Trophoblast cell (in vitro differentiated cells and primary cell): Measurements from ENCODE around the gene MARK4.

Experiments
- DNase-seq, 2 donors: peaks; one replicate each; pipeline ENCODE4 v3.0.0-alpha.2; 2016
- H2AFZ ChIP-seq: 2 replicates; pipeline ENCODE4 v1.6.1; 2013; ENCODE audit warnings: low read length, moderate library complexity, mild to moderate bottlenecking; ENCODE audit not compliant: insufficient read depth, poor library complexity
- H2AK5ac ChIP-seq: 2 replicates; pipeline ENCODE4 v1.6.1; 2013; ENCODE audit warnings: mild to moderate bottlenecking, low read length
- H2BK120ac ChIP-seq: 2 replicates; pipeline ENCODE4 v1.6.1; 2013; ENCODE audit warnings: low read length, mild to moderate bottlenecking, moderate library complexity; ENCODE audit not compliant: insufficient read depth, poor library complexity
- H2BK12ac ChIP-seq: 2 replicates; pipeline ENCODE4 v1.6.1; 2013; ENCODE audit warnings: mild to moderate bottlenecking, low read length, moderate library complexity
- H2BK5ac ChIP-seq: 2 replicates; pipeline ENCODE4 v1.6.1; 2013; ENCODE audit warnings: low read length, low read depth, moderate library complexity, mild to moderate bottlenecking; ENCODE audit not compliant: poor library complexity
- H3K14ac ChIP-seq: 2 replicates; pipeline ENCODE4 v1.6.1; 2013; ENCODE audit warnings: mild to moderate bottlenecking, low read length
- H3K18ac ChIP-seq: 2 replicates; pipeline ENCODE4 v1.6.1; 2013; ENCODE audit warnings: mild to moderate bottlenecking, low read length
- H3K23ac ChIP-seq: 2 replicates; pipeline ENCODE4 v1.6.1; 2013; ENCODE audit warnings: low read length
- H3K27ac ChIP-seq: 2 replicates; pipeline ENCODE4 v1.5.1; 2013; ENCODE audit warnings: low read depth, mild to moderate bottlenecking, inconsistent platforms, low read length, moderate library complexity
- H3K27me3 ChIP-seq: 2 replicates; pipeline ENCODE4 v1.6.1; 2013; ENCODE audit warnings: inconsistent platforms, mild to moderate bottlenecking, low read length, moderate library complexity; ENCODE audit not compliant: insufficient read depth
- H3K36me3 ChIP-seq, 2 experiments: 1 replicate in 1 of 2; 2 replicates in 1 of 2; pipeline ENCODE4 v1.6.1; 2013; ENCODE audit warnings: low read length in 2 of 2, mild to moderate bottlenecking in 2 of 2, moderate library complexity in 1 of 2; ENCODE audit not compliant: insufficient read depth in 2 of 2, control insufficient read depth in 1 of 2
- H3K4ac ChIP-seq: 2 replicates; pipeline ENCODE4 v1.6.1; 2013; ENCODE audit warnings: low read depth, mild to moderate bottlenecking, low read length, moderate library complexity
- H3K4me1 ChIP-seq, 2 experiments: 1 replicate in 1 of 2; 2 replicates in 1 of 2; pipeline ENCODE4 v1.6.1; 2013; ENCODE audit warnings: low read length in 2 of 2, mild to moderate bottlenecking in 2 of 2, moderate library complexity in 1 of 2; ENCODE audit not compliant: insufficient read depth in 2 of 2, control insufficient read depth in 1 of 2
- H3K4me2 ChIP-seq: 2 replicates; pipeline ENCODE4 v1.6.1; 2013; ENCODE audit warnings: inconsistent platforms, mild to moderate bottlenecking, low read length, moderate library complexity
- H3K4me3 ChIP-seq: 2 replicates; pipeline ENCODE4 v1.5.1; 2013; ENCODE audit warnings: mild to moderate bottlenecking, low read depth, low read length, inconsistent platforms
- H3K79me1 ChIP-seq: one replicate; pipeline ENCODE4 v1.6.1; 2013; ENCODE audit warnings: low read length
- H3K79me2 ChIP-seq: 2 replicates; pipeline ENCODE4 v1.6.1; 2013; ENCODE audit warnings: low read length, mild to moderate bottlenecking; ENCODE audit not compliant: control insufficient read depth, insufficient read depth, poor library complexity
- H3K9ac ChIP-seq: 2 replicates; pipeline ENCODE4 v1.6.1; 2013; ENCODE audit warnings: mild to moderate bottlenecking, low read length
- H3K9me3 ChIP-seq: 2 replicates; pipeline ENCODE4 v1.6.1; 2013; ENCODE audit warnings: low read depth, mild to moderate bottlenecking, control low read depth, inconsistent platforms, low read length; ENCODE audit not compliant: insufficient read depth
- H4K12ac ChIP-seq: 2 replicates; pipeline ENCODE4 v1.6.1; 2013; ENCODE audit warnings: low read depth, mild to moderate bottlenecking, low read length, moderate library complexity
- H4K8ac ChIP-seq: 2 replicates; pipeline ENCODE4 v1.6.1; 2013; ENCODE audit warnings: low read depth, mild to moderate bottlenecking, low read length, moderate library complexity
- H4K91ac ChIP-seq: one replicate; pipeline ENCODE4 v1.6.1; 2013; ENCODE audit warnings: low read depth, mild to moderate bottlenecking, low read length, moderate library complexity
- WGBS: extraction: QIAGEN DNeasy Blood & Tissue Kit; methylation state at CpG from one replicate; pipeline ENCODE4 v1.1.7; 2013; ENCODE audit warnings: missing lambda C conversion rate; ENCODE audit not compliant: insufficient read length, insufficient coverage; ENCODE audit errors: extremely low coverage; 5-methylcytosine and 5-hydroxymethylcytosine counted together

The MARK4 gene

GRCh38 chr19:45350477-45351058, 99.5 kb downstream of the MARK4 start:
- Histone ChIP-seq H3K36me3 (peaks cover 55 to 64% of the 10 kb centered on the region in 2 experiments), H3K9me3 (peaks cover 6% of the 10 kb centered on the region), H3K14ac (no peak overlapping the region), H2BK12ac (no peak overlapping the region), H3K4ac (no peak overlapping the region), H3K27me3 (no peaks in the 10 kb centered on the region), H3K4me3 (no peak overlapping the region), H2BK120ac (no peak overlapping the region), H2BK5ac (no peak overlapping the region), H3K79me1 (no peaks in the 10 kb centered on the region), H3K27ac (no peak overlapping the region), H2AK5ac (no peak overlapping the region), H3K4me2 (no peak overlapping the region), H3K23ac (no peak overlapping the region), H4K8ac (no peak overlapping the region), H3K18ac (no peak overlapping the region), H3K4me1 (no peaks in the 10 kb centered on the region), H2AFZ (no peak overlapping the region), H3K79me2 (no peaks in the 10 kb centered on the region), H3K9ac (no peak overlapping the region), H4K91ac (no peak overlapping the region), H4K12ac (no peak overlapping the region)
- DNase-seq: no peak
- no CpG with 5 or more reads among the region's 17 CpGs for WGBS

- no CpG with 5 or more reads among the region's 13 CpGs for WGBS
- H4K91ac ChIP-seq: no peak overlapping the region
These were observed 100.4 kb downstream of the MARK4 start for GRCh38 chr19:45351401-45351952.

GRCh38 chr19:45352062-45352461, 101.0 kb downstream of the MARK4 start:
- no peak overlapping the region for H4K12ac ChIP-seq
- no peak overlapping the region for H3K18ac ChIP-seq
- H3K9ac ChIP-seq: no peak overlapping the region
- no peak overlapping the region for H3K23ac ChIP-seq
- WGBS: no CpG with 5 or more reads among the region's 15 CpGs
- H2BK5ac ChIP-seq: no peak overlapping the region
- H3K27ac ChIP-seq: no peak overlapping the region
- H4K8ac ChIP-seq: no peak overlapping the region
- no peaks in the 10 kb centered on the region for H3K4me1 ChIP-seq
- no peak overlapping the region for H4K91ac ChIP-seq
- H2AFZ ChIP-seq: no peak overlapping the region
- no peak for DNase-seq
- peaks cover 4% of the 10 kb centered on the region for H3K9me3 ChIP-seq
- H3K4ac ChIP-seq: no peak overlapping the region
- H3K36me3 ChIP-seq: peaks cover 68 to 77% of the 10 kb centered on the region in 2 experiments
- H3K79me2 ChIP-seq: no peaks in the 10 kb centered on the region
- H2AK5ac ChIP-seq: no peak overlapping the region
- H2BK12ac ChIP-seq: no peak overlapping the region
- no peaks in the 10 kb centered on the region for H3K79me1 ChIP-seq
- peak overlapping the region; percentile 7 for H3K4me3 ChIP-seq
- no peaks in the 10 kb centered on the region for H3K27me3 ChIP-seq
- H3K4me2 ChIP-seq: no peak overlapping the region
- no peak overlapping the region for H2BK120ac ChIP-seq
- no peak overlapping the region for H3K14ac ChIP-seq

More at GRCh38 chr19:45351401-45351952, 100.4 kb downstream of the MARK4 start:
- no peak overlapping the region for H2BK12ac ChIP-seq
- H3K4ac ChIP-seq: no peak overlapping the region
- no peak overlapping the region for H3K4me2 ChIP-seq
- no peaks in the 10 kb centered on the region for H3K79me2 ChIP-seq
- no peak overlapping the region for H2AK5ac ChIP-seq
- H2BK120ac ChIP-seq: no peak overlapping the region
- H3K79me1 ChIP-seq: no peaks in the 10 kb centered on the region
- H4K12ac ChIP-seq: no peak overlapping the region
- no peak overlapping the region for H3K27ac ChIP-seq
- no peak overlapping the region for H4K8ac ChIP-seq
- H3K36me3 ChIP-seq: peaks cover 62 to 71% of the 10 kb centered on the region in 2 experiments
- no peak for DNase-seq
- no peak overlapping the region for H3K23ac ChIP-seq
- peaks cover 4% of the 10 kb centered on the region for H3K9me3 ChIP-seq
- no peak overlapping the region for H3K14ac ChIP-seq
- H3K4me1 ChIP-seq: no peaks in the 10 kb centered on the region
- H2AFZ ChIP-seq: no peak overlapping the region
- no peak overlapping the region for H3K4me3 ChIP-seq
- no peak overlapping the region for H2BK5ac ChIP-seq
- no peaks in the 10 kb centered on the region for H3K27me3 ChIP-seq
- no peak overlapping the region for H3K18ac ChIP-seq
- no peak overlapping the region for H3K9ac ChIP-seq

- H2AK5ac ChIP-seq: no peak overlapping the region
- no peaks in the 10 kb centered on the region for H3K27me3 ChIP-seq
- no peaks in the 10 kb centered on the region for H3K79me2 ChIP-seq
- H2BK5ac ChIP-seq: no peak overlapping the region
- no peaks in the 10 kb centered on the region for H3K79me1 ChIP-seq
- H3K4me1 ChIP-seq: no peaks in the 10 kb centered on the region
- no peak overlapping the region for H2AFZ ChIP-seq
- H3K14ac ChIP-seq: no peak overlapping the region
- peaks cover 4% of the 10 kb centered on the region for H3K9me3 ChIP-seq
- no peak overlapping the region for H3K4ac ChIP-seq
- no peak overlapping the region for H2BK12ac ChIP-seq
- no peak overlapping the region for H3K23ac ChIP-seq
- no peak overlapping the region for H3K27ac ChIP-seq
- no peak overlapping the region for H3K9ac ChIP-seq
- H2BK120ac ChIP-seq: no peak overlapping the region
- peak overlapping the region; percentile 7 for H3K4me3 ChIP-seq
- H4K12ac ChIP-seq: no peak overlapping the region
- H3K18ac ChIP-seq: no peak overlapping the region
- H4K8ac ChIP-seq: no peak overlapping the region
- no peak overlapping the region for H4K91ac ChIP-seq
- no peak for DNase-seq
- no CpG with 5 or more reads among the region's 20 CpGs for WGBS
- peaks cover 72 to 81% of the 10 kb centered on the region in 2 experiments for H3K36me3 ChIP-seq
- no peak overlapping the region for H3K4me2 ChIP-seq
These were observed 101.4 kb downstream of the MARK4 start for GRCh38 chr19:45352471-45352870.
